CD4-positive, alpha-beta T cell treated with Interferon alpha-2 for 1 hour (primary cell): Measurements from ENCODE around the gene RNF149.
"Not testable (repeated sequence)": the region's sequence is repeated elsewhere in the genome, so short reads cannot be mapped to it uniquely, and the experiment has no call there.

Experiments used
- DNase-seq, 2 donors: peaks; one replicate each; pipeline ENCODE4 v3.0.0-alpha.2; 2020 to 2022

The RNF149 gene, protein sequence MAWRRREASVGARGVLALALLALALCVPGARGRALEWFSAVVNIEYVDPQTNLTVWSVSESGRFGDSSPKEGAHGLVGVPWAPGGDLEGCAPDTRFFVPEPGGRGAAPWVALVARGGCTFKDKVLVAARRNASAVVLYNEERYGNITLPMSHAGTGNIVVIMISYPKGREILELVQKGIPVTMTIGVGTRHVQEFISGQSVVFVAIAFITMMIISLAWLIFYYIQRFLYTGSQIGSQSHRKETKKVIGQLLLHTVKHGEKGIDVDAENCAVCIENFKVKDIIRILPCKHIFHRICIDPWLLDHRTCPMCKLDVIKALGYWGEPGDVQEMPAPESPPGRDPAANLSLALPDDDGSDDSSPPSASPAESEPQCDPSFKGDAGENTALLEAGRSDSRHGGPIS

DNA sequence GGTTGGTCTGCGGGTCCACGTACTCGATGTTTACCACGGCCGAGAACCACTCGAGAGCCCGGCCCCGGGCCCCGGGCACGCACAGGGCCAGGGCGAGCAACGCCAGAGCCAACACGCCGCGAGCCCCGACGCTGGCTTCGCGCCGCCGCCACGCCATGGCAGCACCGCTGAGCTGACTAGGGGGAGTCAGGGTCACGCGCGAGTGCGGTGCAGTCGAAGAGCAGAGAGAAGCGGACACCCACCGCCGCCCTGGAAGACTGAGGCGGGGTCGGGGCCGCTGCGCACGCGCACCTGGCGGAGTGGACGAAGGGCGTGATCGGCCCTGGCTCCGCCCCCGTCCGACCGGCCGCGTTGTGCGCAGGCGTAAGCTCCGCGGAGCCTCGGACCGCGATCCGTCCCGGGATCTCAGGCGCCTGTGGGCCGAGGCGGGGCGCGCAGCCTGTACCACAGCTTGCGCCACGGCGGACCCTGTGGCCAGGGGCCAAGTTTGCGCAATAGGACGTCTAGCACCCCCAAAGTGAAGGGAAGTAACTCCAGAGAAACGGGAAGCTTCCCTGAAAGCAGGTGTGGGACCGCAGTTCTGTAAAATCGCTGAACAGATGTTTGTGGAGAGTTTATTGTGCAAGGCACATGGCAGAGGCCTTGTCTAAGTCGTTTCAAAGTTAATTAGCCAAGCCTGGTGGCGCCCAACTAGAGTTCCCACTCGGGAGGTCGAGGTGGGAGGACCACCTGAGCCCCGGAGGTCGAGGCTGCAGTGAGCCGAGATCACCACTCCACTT is at the start of gene RNF149:
TSS of gene RNF149 (minus strand) at position 270 of the 779 bp plus-strand sequence. CDS start at position 157, 113 bp downstream.
- DNase-seq = peak; percentile 92 to 94

GRCh38 chr2:101357376-101357775 is 48.9 kb upstream of the RNF149 start:
- DNase-seq = no peak

- no peak for DNase-seq
These were observed 48.0 kb upstream of the RNF149 start for GRCh38 chr2:101356521-101356920.

GRCh38 chr2:101356055-101356454 is 47.6 kb upstream of the RNF149 start:
- no peak for DNase-seq

DNA sequence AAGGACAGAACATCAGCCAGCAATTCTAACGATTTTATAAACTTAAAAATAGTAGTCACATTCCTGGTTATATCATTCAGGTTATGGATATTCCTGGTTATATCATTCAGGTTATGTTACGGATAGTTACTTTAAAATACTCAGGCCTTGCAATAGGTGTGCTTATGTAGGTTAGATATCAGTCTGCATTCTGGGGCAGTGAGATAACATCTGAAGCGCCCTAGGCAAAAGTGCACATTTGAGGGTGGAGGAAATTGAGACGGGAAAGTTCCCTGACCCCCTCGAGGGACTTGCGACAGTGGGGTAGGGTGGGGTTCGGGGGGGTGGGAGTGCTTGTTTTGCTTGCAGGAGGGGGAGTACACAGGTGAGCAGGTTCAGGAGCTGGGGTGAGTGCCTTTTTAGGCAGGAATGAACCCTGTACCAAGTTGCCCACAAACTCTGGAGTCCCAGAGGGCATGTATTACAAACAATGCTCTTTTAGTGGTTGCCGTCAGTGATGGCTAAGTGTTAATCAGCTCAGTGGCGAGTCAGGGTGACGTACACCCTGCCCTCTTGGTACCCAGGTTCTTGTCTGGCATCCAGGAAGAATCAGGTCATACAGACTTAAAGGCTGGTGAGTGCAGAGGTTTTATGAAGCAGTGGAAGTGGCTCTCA is 47.0 kb upstream of the RNF149 start:
- no peak for DNase-seq

GRCh38 chr2:101354420-101355311 is 46.2 kb upstream of the RNF149 start:
- no peak for DNase-seq

GRCh38 chr2:101352631-101353030 is 44.1 kb upstream of the RNF149 start:
- DNase-seq = not testable (repeated sequence)

DNA sequence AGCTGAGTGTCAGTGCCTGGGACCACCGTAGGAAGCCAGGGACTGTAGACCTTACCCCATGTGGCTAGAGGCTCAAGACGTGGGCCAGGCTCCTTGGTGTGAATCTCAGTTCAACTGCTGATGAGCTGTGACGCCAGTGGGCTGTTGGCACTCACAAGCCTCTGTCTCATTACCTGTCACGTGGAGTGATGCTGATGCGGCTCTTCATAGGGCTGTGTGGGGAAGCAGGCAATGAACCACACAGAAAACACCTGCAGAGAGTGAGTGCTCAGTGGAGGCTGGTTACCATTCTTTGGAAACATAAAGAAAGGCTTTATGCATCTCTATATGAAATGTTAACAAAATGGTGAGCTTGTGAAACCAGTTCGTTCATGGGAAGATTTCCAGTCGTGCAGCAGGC is 42.7 kb upstream of the RNF149 start:
- DNase-seq = no peak

GRCh38 chr2:101349893-101350662 is 41.6 kb upstream of the RNF149 start:
- peak in 1 of 2 donors; percentile 41 for DNase-seq

DNA sequence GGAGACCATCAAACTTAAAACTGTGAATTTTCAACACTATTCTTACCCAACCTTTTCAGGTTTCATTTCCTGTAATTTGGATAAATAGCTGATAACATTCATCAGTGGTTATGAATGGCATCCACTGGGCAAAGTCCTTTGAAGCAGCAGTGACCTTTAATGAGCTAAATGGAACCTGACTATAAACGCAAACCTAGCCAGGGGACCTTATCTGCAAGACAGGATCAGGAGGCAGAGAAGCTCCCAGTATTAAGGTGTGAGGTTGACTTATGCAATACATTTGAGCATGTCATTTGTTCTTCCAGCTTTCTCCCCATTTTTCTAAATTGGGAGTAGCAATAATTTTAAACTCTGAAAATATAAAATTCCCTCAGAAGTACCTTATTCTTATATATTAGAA is 40.4 kb upstream of the RNF149 start:
- DNase-seq = no peak

DNA sequence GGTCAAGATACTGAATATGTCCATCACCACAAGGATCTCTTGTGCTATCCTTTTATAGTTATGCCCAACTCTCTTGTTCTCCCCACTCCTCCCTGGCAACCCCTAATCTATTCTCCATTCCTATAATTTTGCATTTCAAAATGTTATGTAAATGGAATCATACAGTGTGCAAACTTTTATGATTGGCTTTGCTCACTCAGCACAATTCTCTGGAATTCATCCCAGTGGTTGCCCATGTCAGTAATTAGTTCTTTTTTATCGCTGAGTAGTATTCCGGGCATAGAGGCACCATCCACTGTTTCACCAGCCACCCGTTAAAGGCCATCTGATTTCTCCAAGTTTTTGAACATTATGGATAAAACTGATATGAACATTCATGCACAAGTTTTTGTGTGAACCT is 38.4 kb upstream of the RNF149 start:
- DNase-seq = no peak

GRCh38 chr2:101344137-101344536 is 35.6 kb upstream of the RNF149 start:
- DNase-seq = no peak

DNA sequence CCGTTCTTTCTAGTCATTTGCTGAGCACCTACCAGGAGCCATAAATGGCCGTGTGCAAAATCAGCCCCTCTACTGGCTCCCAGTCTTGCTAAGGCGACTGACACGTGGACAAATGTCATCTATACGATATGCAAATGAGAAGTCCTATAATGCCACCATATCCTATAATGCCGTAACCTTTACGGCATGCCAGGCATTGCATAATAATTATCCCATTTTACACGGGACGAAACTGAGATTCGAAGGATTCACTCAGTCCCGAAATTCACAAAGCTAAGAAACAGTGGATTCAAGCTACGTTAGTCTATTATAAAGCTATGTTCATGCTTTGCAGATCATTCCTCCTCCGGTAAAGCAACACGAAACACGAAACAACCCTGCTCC is 34.1 kb upstream of the RNF149 start:
- DNase-seq = no peak

- DNase-seq = peak; percentile 55 to 75
These were observed 33.6 kb upstream of the RNF149 start for GRCh38 chr2:101341901-101342624.

GRCh38 chr2:101341421-101341820 is 32.9 kb upstream of the RNF149 start:
- peak in 1 of 2 donors; percentile 52 for DNase-seq

DNA sequence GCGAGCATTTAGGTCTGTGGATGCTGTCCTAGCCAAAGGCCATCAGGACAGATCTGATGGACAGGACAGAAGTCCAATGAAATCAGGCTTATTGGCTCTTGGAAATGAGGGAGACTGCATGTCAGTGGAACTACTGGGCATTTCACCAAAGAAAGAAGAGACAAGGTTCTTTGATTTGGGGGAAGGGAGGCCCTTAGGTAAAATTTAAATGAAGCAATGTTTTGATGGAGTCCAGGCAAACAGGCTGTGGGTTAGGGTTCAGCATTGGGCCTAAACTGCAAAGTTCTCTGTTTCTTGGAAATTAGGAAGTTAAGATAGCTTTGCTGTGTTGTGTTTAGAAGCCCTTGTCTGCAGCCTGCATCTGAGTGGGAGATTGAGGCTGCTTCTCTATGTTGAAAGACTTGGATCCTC is 31.6 kb upstream of the RNF149 start:
- DNase-seq = no peak

GRCh38 chr2:101339266-101339880 is 30.9 kb upstream of the RNF149 start:
- no peak for DNase-seq

GRCh38 chr2:101337877-101338276 is 29.4 kb upstream of the RNF149 start:
- DNase-seq = no peak

DNA sequence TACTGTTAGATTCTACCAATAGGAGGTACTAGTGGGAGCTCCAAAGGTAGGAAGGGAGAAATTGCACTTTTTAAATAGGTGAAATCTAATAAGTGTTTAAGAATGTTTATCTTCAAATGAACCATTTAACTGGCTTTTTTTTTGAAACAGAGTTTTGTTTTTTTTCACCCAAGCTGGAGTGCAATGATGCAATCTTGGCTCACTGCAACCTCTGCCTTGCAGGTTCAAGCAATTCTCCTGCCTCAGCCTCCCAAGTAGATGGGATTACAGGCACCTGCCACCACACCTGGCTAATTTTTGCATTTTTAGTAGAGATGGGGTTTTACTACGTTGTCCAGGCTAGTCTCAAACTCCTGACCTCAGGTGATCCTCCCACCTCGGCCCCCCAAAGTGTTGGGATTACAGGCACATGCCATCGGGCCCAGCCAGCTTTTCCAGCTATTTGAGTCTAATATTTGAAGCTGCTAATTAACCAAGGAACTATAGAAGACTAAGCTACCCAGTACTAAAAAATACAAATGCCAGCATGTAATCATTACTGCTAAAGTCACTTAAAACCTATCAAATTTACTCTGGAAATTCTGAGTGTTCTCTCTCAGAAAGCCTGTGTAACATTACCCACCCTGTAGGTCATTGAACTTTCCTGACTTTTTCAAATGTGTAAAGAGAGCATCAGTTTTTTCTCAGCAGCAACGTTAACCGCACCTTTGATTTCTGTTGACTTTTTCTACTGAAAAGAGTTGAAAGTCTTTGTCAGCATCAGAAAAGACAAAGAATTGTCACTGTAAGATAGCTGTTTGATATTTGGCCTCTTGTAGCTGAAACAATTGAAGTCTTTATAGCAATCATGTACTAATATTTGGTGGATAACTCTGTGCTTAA is 24.6 kb upstream of the RNF149 start:
- no peak for DNase-seq
